HG02571 (cell line): Measurements from ENCODE around the gene DNAJB6.

Experiments used
- ATAC-seq: cut with Tn5 transposase; IDR thresholded peaks from one replicate; pipeline ENCODE4 v1.9.1; 2021; ENCODE audit warnings: mild to moderate bottlenecking, moderate library complexity; ENCODE audit not compliant: unreplicated experiment

Gene DNAJB6

DNA sequence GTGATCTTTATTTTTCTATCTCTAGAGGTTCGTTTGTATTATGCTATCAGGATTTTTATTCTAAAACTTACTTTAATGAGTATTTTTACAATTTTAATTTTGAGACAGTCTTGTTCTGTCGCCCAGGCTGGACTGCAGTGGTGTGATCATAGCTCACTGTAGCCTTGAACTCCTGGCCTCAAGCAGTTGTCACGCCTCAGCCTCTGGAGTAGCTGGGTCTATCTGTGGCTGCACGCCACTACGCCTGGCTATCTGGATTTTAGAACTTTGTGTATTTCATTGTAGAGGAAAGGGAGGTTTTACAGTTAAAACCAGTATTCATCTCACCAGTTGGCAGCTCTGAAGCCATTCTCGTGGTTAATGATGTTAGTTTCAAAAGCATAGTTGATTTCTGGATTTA, 25.9 kb downstream of the DNAJB6 start:
- ATAC-seq, result no peak

DNA sequence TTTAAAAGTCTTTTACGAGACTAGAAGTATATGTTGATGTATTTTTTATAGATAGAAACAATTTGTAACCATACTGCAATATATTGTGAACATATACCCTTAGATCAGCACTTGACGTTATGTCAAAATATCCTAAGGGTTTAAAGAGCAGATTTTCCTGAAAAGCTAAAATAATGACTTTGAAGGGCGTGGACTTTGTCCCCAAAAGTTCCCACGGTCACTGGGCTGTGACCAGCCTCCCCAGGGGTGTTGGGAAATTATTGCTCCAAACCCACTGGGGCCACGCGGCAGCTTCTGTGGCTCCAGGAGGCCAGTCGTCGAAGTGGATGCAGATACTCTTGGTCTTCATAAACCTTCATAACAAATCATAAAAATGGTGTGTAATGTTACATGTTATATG, 29.9 kb downstream of the DNAJB6 start:
- no peak for ATAC-seq

DNA sequence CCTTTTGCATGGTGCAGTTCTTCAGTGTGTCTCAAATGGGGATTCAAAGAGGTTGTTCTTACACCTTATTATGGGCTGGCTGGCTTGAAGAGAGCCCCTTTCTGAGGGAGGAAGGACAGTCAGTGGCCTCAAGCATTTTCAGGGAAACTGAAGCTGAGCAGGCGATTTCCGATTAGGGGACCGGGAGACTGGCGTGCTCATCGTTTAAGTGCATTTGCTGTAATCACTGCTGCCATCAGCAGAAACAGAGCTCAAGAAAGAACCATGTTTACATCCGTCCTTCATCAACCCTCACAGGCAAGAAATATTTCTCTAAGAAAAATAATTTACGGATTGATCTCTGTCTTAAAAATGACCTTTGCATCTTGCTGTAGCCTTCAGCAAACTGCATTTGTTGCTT, 32.2 kb downstream of the DNAJB6 start:
- no peak for ATAC-seq

- no peak for ATAC-seq
Measured at GRCh38 chr7:157370742-157371141, 33.9 kb downstream of the DNAJB6 start.

GRCh38 chr7:157371296-157371695, 34.5 kb downstream of the DNAJB6 start:
- no peak for ATAC-seq

GRCh38 chr7:157372300-157373232, 35.8 kb downstream of the DNAJB6 start:
- no peak for ATAC-seq

- no peak for ATAC-seq
Measured at GRCh38 chr7:157373493-157373892, 36.7 kb downstream of the DNAJB6 start.

GRCh38 chr7:157375410-157375809, 38.6 kb downstream of the DNAJB6 start:
- ATAC-seq, result no peak

DNA sequence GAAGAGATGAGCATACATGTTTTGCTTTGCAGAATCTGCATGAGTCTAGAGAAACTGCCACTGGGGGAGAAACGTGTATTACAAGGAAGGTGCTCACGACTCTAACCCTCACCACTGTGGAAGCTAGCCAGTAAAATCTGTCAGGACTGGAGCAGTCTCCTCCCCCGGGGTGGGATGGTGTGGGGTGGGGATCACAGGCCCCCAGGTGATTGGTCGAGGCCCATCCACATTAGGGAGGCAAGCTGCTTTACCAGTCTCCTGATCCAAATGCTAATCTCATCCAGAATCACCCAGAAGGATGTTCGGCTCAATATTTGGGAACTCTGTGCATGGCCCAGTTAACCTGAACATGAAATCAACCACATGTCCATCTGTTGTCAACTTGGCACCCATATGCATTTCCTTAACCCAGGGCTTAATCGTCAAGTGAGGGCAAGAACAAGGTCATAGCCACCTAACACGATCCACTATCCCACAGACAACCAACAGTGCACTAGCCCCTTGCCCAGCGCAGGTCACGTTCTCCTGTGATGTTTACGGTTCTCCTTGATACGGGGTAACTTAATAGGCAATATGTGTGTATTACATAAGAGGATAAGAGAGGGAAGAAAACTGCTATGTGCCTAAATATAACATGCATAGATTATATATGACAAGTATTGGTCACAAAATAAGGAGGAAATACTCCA, 40.8 kb downstream of the DNAJB6 start:
- ATAC-seq, result no peak

- ATAC-seq, result no peak
Measured at GRCh38 chr7:157378390-157378789, 41.6 kb downstream of the DNAJB6 start.

DNA sequence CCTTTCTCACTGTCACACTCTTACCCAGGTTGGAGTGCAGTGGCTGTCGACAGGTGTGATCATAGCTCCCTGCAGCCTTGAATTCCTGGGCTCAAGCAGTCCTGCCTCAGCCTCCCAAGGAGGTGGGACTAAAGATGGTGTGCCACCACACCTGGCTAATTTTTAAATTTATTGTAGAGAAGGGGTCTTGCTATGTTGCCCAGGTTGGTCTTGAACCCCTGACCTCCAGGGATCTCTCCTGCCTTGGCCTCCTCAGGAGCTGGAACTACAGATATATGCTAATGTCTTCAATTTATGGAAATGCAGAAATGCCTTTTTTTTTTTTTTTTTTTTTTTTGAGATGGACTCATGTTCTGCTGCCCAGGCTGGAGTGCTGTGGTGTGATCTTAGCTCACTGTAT, 42.7 kb downstream of the DNAJB6 start:
- no peak for ATAC-seq

- no peak for ATAC-seq
Measured at GRCh38 chr7:157380416-157380815, 43.6 kb downstream of the DNAJB6 start.

DNA sequence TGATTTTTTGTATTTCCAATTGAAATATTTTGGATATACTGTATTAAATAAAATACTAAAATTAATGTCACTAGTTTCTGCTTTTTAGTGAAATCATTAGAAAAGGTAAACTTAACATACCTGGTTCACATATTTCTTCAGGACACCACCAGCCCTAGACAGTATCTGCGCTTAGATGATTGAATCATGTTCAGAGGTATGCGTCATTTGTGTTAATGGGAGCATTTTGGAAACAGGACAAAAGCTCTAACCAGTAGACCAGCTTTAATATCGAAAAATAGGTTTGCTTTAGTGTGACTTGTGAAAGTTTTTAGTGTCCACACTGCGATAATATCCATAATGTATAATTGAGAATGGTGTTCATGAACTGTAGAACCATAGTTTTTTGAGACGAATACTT, 47.1 kb downstream of the DNAJB6 start:
- no peak for ATAC-seq

DNA sequence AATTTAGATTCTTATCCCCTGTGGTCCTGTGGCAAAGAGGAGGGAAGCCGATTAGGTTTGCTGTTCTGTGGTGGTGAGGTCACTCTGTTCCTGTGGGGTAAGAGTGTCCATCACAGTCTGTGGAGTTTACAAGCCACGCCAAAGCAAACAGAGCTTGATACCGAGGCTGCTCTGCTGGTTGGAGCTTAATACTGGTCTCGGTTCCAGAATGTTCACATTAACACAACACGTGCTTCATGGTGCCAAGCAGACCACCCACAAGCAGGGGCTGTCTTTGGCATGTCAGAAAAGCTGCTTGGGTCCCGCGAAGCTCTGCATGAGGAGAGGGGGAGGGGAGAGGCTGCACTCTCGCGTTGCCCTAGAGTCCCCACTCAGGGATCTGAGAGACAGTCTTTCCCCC, 47.5 kb downstream of the DNAJB6 start:
- ATAC-seq, result no peak

DNA sequence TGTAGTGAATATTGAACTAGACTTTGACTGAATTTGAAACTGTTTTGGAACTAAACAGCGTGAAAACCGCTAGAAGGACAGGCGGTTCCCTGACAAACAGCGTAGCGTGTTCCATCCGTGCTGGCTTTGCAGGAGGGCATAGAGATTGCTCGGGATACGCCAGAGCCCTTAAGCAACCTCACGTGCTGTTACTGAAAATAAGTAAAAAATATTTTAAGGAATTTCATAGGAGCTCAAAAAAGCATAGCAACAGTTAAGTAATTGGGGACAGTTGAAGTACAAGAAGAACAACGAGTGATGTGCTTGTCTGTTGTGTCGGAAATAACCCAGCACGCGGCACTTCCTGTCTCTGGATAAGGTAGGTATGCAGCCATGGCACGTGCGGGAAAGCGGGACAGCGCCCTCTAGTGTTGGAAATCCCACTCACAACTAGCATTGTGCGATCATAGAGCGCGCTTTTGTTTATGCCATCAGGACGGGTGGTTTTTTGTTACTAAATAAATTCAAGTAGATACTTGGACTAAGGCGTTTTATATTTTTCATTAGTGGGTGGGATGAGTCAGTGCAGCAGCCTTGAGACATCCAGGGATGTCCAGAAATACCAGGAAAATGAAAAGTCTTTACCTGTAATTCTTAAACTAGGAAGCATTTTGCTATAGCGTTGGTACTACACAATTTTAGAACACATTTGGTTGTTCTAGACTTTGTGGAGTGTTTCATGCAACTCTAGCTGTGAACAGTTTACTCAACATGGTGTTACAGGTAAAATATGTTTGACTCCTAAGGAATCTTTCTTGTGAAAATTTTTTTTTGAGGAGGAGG, 50.4 kb downstream of the DNAJB6 start:
- ATAC-seq, result peak; percentile 89

- ATAC-seq, result no peak
Measured at GRCh38 chr7:157388301-157388700, 51.5 kb downstream of the DNAJB6 start.

GRCh38 chr7:157389951-157390730, 53.3 kb downstream of the DNAJB6 start:
- no peak for ATAC-seq

DNA sequence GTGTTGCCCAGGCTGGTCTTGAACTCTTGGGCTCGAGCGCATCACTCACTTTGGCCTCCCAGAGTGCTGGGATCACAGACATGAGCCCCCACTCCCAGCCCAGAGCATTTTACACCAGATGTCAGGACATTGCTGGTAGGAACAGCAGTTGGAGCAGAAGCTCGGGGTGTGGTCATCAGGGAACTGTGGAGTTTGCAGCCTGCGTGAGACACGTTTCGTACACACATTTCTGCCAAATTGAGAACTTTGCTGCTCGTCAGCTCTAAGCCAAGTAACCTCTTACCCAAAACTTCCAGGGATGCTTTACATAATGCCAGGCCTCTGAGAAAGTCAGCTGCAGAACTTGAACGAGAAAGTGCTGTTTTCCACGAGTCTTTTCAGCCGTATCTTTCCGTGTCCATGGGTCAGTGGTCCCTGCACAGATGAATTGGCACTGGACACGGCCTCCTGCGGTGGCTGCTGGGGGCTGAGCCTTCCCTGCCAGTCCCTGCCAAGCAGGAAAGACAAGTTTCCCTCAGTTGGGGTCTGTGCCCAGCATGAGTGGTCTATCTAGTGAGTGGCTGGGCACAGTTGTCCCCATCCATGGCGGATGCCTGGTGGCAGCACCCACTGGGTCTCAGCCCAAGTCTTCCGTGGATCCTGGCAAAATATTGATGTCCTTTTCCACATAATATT, 54.4 kb downstream of the DNAJB6 start:
- ATAC-seq, result no peak

- ATAC-seq, result no peak
Measured at GRCh38 chr7:157392256-157393037, 55.6 kb downstream of the DNAJB6 start.
